ENCODE measurements around the gene CASZ1. TPM values are rescaled to one million over a fixed set of nuclear protein-coding genes. Genes with fewer than 3 reads are reported as not detected.

The CASZ1 gene
- total RNA-seq, 1 experiment from 2014 or later = 3.9 TPM

DNA sequence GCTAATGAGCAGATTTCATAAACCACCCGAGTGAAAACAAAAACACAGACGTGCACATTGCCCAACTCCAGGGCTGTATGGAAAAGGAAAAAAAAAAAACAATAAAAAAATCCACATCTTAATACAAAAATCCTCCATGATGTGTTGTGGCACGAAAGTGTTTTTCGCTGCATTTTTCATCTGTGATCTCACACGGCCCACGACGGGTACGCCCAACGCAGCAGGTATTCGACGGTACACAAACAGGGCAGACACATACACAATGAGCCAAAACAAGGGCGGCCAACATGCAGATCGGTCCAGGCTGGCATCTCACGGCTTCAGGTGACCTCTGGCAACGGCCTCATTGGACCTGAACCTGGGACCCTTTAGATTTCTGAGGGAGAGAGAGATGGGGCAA is 31.1 kb downstream of the CASZ1 start:
- Histone ChIP-seq H4K8ac (replicated peaks; ENCODE audit: insufficient read length, low read depth, low read length) (no peak overlapping the region), H3K23me2 (ENCODE audit: insufficient read length, low read depth, low read length, poor library complexity, severe bottlenecking) (no peaks in the 10 kb centered on the region), H3K79me1 (ENCODE audit: insufficient read depth, low read depth, low read length, poor library complexity, severe bottlenecking) (no peaks in the 10 kb centered on the region), H3K4ac (ENCODE audit: low read depth, low read length) (no peak overlapping the region), H3K4me2 (ENCODE audit: insufficient read depth, insufficient read length, low read length) (no peak overlapping the region), H2BK15ac (ENCODE audit: low read depth, low read length) (no peak overlapping the region), H2BK120ac (ENCODE audit: low read depth, low read length, poor library complexity, severe bottlenecking) (no peak overlapping the region), H2BK12ac (ENCODE audit: insufficient read length, low read depth, low read length) (no peak overlapping the region), H3K27me3 (ENCODE audit: insufficient read depth, low read length) (no peaks in the 10 kb centered on the region), H3K4me1 (ENCODE audit: insufficient read depth, low read length) (no peaks in the 10 kb centered on the region), H3K9ac (ENCODE audit: extremely low read depth, insufficient read length, low read length) (no peak overlapping the region), H3K18ac (ENCODE audit: insufficient read length, low read depth, low read length) (no peak overlapping the region), H4K91ac (ENCODE audit: insufficient read length, low read depth, low read length) (no peak overlapping the region), H3K23ac (ENCODE audit: insufficient read length, low read depth, low read length) (no peak overlapping the region), H3K27ac (ENCODE audit: insufficient read length, low read depth, low read length) (no peak overlapping the region), H2BK20ac (ENCODE audit: low read depth, low read length, poor library complexity, severe bottlenecking) (no peak overlapping the region), H4K5ac (ENCODE audit: insufficient read length, low read depth, low read length) (no peak overlapping the region), H2AFZ (ENCODE audit: low read length) (no peak overlapping the region), H2BK5ac (ENCODE audit: insufficient read length, low read length) (no peak overlapping the region), H3K56ac (ENCODE audit: insufficient read length, low read depth, low read length) (no peak overlapping the region), H3K79me2 (ENCODE audit: insufficient read depth, low read length) (no peaks in the 10 kb centered on the region), H3K14ac (ENCODE audit: insufficient read depth, low read length) (no peak overlapping the region), H4K20me1 (ENCODE audit: control insufficient read depth, insufficient read depth, insufficient read length) (no peaks in the 10 kb centered on the region), H3T11ph (ENCODE audit: low read length) (no peak overlapping the region), H2AK5ac (ENCODE audit: insufficient read length, low read length) (no peak overlapping the region), H3K9me3 (ENCODE audit: control insufficient read depth, low read depth, low read length) (no peaks in the 10 kb centered on the region)
- H3K9me3 Mint-ChIP-seq = no peaks in the 10 kb centered on the region
- TF ChIP-seq, protein P1, sequence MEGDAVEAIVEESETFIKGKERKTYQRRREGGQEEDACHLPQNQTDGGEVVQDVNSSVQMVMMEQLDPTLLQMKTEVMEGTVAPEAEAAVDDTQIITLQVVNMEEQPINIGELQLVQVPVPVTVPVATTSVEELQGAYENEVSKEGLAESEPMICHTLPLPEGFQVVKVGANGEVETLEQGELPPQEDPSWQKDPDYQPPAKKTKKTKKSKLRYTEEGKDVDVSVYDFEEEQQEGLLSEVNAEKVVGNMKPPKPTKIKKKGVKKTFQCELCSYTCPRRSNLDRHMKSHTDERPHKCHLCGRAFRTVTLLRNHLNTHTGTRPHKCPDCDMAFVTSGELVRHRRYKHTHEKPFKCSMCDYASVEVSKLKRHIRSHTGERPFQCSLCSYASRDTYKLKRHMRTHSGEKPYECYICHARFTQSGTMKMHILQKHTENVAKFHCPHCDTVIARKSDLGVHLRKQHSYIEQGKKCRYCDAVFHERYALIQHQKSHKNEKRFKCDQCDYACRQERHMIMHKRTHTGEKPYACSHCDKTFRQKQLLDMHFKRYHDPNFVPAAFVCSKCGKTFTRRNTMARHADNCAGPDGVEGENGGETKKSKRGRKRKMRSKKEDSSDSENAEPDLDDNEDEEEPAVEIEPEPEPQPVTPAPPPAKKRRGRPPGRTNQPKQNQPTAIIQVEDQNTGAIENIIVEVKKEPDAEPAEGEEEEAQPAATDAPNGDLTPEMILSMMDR (conservative IDR thresholded peaks at IDR 0.05) = no peak
- WGBS (ENCODE audit: extremely low coverage, insufficient read length, low lambda C conversion rate) = no CpG with 5 or more reads among the region's 15 CpGs
- DNase-seq = no peak
- H3K27ac Mint-ChIP-seq = no peak overlapping the region
- peaks cover 4 to 5% of the 10 kb centered on the region in 2 experiments; a peak in 3 of 4 replicates for H3K4me1 Mint-ChIP-seq
- no peaks in the 10 kb centered on the region for H3K27me3 Mint-ChIP-seq (ENCODE audit: low read depth)
- H3K36me3 Mint-ChIP-seq (ENCODE audit: insufficient read depth in 1 of 3, low read depth in 3 of 3) = no peaks in the 10 kb centered on the region
- H3K4me3 Mint-ChIP-seq = no peak overlapping the region

All from H9 (cell line).